RWPE1 (cell line): Measurements from ENCODE around the gene TMEM50B.

Experiments
- CTCF ChIA-PET: fragments of 350-600 bp; sonication (Branson Sonifier 250); formaldehyde crosslinking; extraction: SDS; loops from one replicate; lab custom pipeline; 2021; lab: Yijun Ruan, JAX
- POLR2A ChIA-PET: fragments of 400-600 bp; formaldehyde crosslinking; extraction: SDS; loops from one replicate; lab custom pipeline; 2020; ENCODE audit warnings: antibody characterized with exemption; ENCODE audit not compliant: low non-redundant PET; lab: Yijun Ruan, JAX
- DNase-seq: peaks from one replicate; pipeline ENCODE4 v3.0.0; 2012; ENCODE audit warnings: low spot score
- H3K27ac ChIP-seq: fragments of 450-650 bp; 2 replicates; pipeline ENCODE4 v1.5.1; 2017
- CTCF ChIP-seq: fragments of 450-650 bp; conservative IDR thresholded peaks from 2 replicates; pipeline ENCODE4 v1.5.1; 2017; ENCODE audit warnings: low read depth, mild to moderate bottlenecking

The TMEM50B gene

GRCh38 chr21:33433425-33434114 lies 46.2 kb downstream of the TMEM50B start:
- H3K27ac ChIP-seq, result peak overlapping the region; percentile 93
- no peak for TF ChIP-seq CTCF
- POLR2A ChIA-PET, result no interaction called here

GRCh38 chr21:33433001-33433400 lies 46.8 kb downstream of the TMEM50B start:
- no peak for DNase-seq
- CTCF ChIA-PET, result no interaction called here
- H3K27ac ChIP-seq, result peak overlapping the region; percentile 93
- POLR2A ChIA-PET, result no interaction called here
- TF ChIP-seq CTCF, result no peak

More at GRCh38 chr21:33433425-33434114, 46.2 kb downstream of the TMEM50B start:
- no peak for DNase-seq
- CTCF ChIA-PET, result interaction anchor here (0.5 kb wide), 1 partner anchor 21 kb away, joined by 5 read pairs; no protein-coding TSS in a partner anchor

- H3K27ac ChIP-seq, result peak overlapping the region; percentile 93
- no peak for TF ChIP-seq CTCF
- DNase-seq, result no peak
- ChIA-PET CTCF (no interaction called here), POLR2A (no interaction called here)
Measured at GRCh38 chr21:33432496-33432895, 47.3 kb downstream of the TMEM50B start.

GRCh38 chr21:33430858-33431257 lies 48.9 kb downstream of the TMEM50B start:
- peak overlapping the region; percentile 99 for H3K27ac ChIP-seq
- no peak for TF ChIP-seq CTCF
- ChIA-PET POLR2A (no interaction called here), CTCF (no interaction called here)
- no peak for DNase-seq

GRCh38 chr21:33428669-33429068 lies 51.1 kb downstream of the TMEM50B start:
- CTCF ChIA-PET, result interaction anchor here (2.0 kb wide), 1 partner anchor 17 kb away, joined by 8 read pairs; no protein-coding TSS in a partner anchor
- H3K27ac ChIP-seq, result peak overlapping the region; percentile 99
- POLR2A ChIA-PET, result interaction anchor here (0.5 kb wide), 1 partner anchor 22 kb away, joined by 5 read pairs; no protein-coding TSS in a partner anchor
- TF ChIP-seq CTCF, result no peak
- peak; percentile 92 for DNase-seq

GRCh38 chr21:33427051-33427450 lies 52.7 kb downstream of the TMEM50B start:
- CTCF ChIA-PET, result interaction anchor here (0.5 to 0.6 kb wide), 2 partner anchors 24 to 59 kb away, joined by 3 to 6 read pairs; no protein-coding TSS in a partner anchor

More at GRCh38 chr21:33427051-33427450, 52.7 kb downstream of the TMEM50B start:
- POLR2A ChIA-PET, result no interaction called here
- DNase-seq, result no peak
- H3K27ac ChIP-seq, result peak overlapping the region; percentile 99
- TF ChIP-seq CTCF, result no peak
